GM19455 (cell line): Measurements from ENCODE around the gene EXOC6B.

Experiments used
- ATAC-seq: cut with Tn5 transposase; IDR thresholded peaks from one replicate; pipeline ENCODE4 v1.9.1; 2021; ENCODE audit not compliant: unreplicated experiment

The EXOC6B gene

DNA sequence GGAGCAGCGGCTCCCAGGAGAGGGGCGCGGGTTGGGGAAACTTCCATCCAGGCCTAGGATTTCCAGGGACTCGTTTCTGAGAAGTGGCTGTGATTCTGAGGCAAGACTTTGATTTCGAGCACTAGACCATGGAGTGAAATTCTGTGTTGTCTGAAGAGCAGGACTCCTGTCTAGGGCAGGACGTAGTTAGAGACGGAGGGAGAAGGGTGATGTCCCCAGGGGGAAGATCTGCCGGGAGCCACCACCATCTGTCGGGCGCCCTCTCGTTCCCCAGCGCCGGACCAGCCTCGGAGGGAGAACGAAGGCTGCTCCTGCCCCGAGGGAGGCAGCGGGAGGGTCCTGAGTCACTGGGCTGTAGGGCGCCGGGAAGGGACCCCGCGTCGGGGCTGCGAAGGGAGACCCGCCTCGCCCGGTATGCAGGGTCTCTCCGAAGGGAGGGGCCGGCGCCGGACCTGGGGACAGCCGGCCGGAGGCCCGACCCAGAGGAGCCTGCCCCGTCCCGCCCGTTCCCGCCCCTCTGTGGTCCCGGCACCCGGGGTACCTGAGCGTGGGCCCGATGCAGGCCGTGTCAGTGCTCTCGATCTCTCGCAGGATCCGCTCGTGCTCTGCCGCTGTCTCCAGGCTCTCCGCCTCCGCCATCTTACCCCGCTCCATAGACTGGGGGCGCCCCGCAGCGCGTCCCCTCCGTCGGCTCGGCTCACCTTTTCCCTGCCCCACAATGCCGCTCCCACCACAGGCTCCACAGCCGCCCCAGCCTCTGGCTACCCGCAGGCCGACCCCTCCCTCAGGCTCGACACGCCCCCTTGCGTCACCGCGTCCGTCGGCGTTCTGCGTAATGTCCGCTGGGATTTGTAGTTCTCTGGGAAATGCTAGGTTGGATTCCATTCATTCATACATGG lies at the start of gene EXOC6B:
EXOC6B (minus strand) TSS at position 777 of the 899 bp plus-strand sequence.
- ATAC-seq = peak; percentile 89

GRCh38 chr2:72871880-72872279 lies 46.0 kb upstream of the EXOC6B start:
- no peak for ATAC-seq

GRCh38 chr2:72871060-72871459 lies 45.2 kb upstream of the EXOC6B start:
- ATAC-seq = no peak

- no peak for ATAC-seq
Observed at GRCh38 chr2:72864500-72864899, 38.7 kb upstream of the EXOC6B start.

GRCh38 chr2:72863046-72863445 lies 37.2 kb upstream of the EXOC6B start:
- no peak for ATAC-seq

DNA sequence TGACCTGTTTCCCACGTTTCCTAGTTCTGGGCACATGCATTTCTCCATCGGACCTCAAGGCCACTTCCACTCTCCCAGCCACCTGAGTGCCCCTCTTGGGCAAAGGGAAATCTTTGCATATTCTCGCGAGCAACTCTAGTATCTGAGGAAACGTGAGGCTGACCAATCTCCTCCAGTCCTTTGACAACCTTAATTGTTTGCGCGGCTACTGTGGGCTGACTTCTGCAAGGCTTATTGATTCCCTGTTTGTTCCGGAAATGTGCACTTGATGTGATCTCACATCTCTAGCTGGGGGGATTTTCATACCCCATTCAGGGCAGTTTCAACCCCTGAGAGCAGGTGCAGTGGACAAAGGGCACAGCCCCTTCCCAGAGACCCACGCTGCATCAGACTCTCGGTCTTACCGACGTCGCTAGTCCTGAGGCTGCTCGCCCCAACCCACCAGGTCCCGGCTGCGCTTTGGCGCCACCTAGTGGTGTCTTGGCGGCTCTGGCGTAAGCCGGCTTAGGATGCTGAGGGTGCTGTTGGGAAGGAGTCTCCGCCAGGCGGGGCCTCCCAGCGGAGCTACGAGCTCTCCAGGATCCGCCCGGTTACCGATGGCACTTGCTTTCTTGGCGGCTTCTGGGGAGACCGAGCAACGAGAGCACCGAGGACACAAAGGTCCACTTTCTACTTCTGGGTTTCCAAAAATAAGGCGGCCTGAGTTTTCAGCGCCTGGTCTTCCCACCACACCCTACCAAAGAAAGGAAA lies 36.6 kb upstream of the EXOC6B start:
- peak; percentile 90 for ATAC-seq

GRCh38 chr2:72859831-72860262 lies 34.0 kb upstream of the EXOC6B start:
- ATAC-seq = peak; percentile 56

DNA sequence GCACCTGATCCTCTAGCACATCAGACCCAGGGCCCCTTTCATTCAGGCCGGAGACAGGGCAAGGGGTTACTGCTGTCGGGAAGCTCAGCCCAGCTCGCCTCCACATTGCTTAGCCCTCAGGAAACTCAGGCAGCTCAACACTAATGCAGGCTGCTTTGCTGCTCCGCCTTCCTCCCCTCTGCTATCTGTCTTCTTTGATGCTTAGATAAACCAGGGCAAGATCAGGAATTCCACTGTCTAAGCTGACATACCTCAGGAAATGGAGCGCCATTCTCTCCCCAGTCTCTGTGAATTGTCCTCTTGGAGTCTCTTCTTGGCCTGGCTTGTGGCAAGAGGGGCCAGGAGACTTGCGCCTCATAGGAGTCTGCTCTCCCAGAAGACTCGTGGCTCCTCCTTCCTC lies 25.5 kb upstream of the EXOC6B start:
- no peak for ATAC-seq

GRCh38 chr2:72849138-72849462 lies 23.3 kb upstream of the EXOC6B start:
- ATAC-seq = no peak

DNA sequence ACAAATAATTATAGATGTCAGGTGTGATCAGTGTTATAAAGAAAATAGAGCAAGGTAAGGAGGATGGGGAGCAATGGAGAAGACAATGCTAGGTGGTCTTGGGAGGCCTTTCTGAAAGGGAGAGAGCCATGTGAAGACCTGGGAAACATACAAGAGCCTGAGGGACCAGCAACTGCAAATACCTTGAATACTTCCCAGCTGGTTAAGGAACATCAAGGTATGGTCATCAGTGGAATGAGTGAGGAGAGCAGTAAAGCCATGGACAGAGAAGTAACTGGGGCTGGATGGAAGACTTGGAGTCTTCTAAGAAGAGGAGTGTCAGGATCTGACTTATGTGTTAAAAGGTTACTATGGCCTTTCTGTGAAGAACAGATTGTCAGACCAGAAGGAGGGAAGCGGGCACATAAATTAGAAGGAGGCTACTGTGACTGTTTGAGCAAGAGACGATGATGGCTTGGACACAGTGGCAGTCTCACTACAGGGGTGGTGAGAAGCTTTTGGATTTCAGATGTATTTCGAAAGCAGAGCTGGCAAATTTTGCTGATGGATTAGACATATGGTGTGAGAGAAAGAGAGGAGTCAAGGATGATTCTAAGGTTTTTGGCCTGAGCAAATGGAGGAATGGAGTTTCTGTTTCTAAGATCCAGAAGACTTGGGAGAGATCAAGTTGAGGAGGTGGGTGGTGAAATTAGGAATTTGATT lies 22.8 kb upstream of the EXOC6B start:
- no peak for ATAC-seq

- no peak for ATAC-seq
Observed at GRCh38 chr2:72847534-72848315, 21.9 kb upstream of the EXOC6B start.

- peak; percentile 83 for ATAC-seq
Observed at GRCh38 chr2:72846171-72847095, 20.6 kb upstream of the EXOC6B start.

DNA sequence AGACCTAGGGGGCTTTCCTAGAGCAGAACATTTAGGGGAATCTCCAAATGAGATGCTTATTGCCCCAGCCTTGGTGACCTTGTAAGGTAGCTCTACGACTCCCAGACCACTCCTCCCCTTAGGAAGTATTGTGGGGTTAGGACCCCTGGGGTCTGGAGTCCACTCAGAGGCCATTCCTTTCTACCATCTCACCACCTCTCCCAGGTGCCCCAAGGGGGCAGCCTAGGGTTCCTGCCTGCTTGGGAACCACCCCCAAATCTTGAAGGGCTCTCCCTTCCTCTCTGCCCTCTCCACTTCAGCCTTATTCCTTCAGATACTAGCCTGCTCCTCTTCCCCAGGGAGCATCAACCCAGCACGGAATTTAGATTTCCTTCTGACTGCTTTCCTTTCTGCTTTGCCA lies 17.5 kb upstream of the EXOC6B start:
- no peak for ATAC-seq

- no peak for ATAC-seq
Observed at GRCh38 chr2:72841462-72842125, 15.8 kb upstream of the EXOC6B start.

DNA sequence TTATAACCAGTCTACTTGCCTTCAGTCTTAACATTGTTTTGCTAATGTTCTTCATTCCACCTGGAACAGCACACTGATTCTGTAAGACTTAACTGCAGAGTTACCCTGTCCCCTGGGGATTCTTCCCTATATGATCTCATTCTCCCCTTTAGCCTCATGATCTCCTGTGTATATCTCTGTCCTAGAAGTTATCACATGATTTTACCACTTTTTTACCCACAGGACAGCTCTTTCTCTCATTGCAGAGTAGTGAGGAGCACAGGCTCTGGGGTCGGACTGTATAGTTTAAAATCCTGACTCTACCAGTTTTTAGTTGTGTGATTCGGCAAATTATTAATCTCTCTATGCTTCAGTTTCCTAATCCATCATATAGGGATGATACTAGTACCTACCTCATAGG lies 14.2 kb upstream of the EXOC6B start:
- ATAC-seq = no peak

DNA sequence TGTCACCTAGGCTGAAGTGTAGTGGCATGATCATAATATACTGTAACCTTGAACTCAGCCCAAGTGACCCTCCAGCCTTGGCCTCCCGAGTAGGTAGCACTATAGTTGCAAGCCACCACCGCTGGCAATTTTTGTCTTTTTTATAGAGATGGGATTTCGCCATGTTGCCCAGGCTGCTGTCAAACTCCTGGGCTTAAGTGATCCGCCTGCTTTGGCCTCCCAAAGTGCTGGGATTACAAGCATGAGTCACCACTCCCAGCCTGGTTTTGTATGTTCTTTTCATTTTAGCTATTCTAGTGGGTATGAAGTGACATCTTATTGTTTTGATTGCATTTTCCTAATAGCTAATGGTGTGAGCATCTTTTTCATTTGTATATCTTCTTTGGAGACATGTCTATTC lies 11.3 kb upstream of the EXOC6B start:
- no peak for ATAC-seq

GRCh38 chr2:72835403-72835802 lies 9.6 kb upstream of the EXOC6B start:
- ATAC-seq = no peak

GRCh38 chr2:72834596-72834995 lies 8.8 kb upstream of the EXOC6B start:
- no peak for ATAC-seq

DNA sequence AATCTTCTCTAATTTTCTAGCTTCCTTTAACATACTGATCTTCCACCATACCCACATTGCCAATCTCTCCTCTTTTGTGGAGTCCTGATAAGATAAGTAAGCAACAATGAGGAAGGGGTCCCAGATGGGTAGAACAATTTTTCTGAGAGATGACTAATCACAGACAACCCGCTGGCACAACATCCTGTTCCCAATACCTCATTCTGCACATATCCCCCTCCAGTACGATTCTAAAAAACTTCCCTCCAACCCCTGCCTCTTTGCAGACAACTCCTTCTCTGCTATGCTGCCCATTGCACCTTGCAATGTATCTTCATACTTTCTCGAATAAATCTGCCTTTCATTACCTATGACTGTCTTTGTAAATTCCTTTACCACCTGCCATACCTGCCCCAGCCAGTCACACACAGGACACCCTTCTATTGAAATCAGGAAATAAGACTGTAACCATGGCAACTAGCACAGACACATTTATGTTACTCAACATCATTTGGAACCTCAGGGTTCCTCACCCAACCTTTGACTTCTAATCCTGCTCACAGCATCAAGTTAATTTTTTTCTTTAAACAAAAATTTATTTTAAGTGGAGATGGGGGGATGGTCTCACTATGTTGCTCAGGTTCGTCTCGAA lies 7.4 kb upstream of the EXOC6B start:
- ATAC-seq = no peak
